Keratinocyte (primary cell): ENCODE results near the gene CLHC1. TPM values are rescaled to one million over a fixed set of nuclear protein-coding genes. Genes with fewer than 3 reads are reported as not detected.

Source experiments
- DNase-seq: peaks from one replicate; pipeline ENCODE4 v3.0.0-alpha.2; 2011; ENCODE audit warnings: low read depth, missing footprints, low spot score
- FAIRE-seq: peaks from 2 replicates; lab custom pipeline; 2011; peaks lifted over from hg19 to GRCh38; lab: Jason Lieb, UNC
- H2AFZ ChIP-seq: 2 replicates; pipeline ENCODE4 v1.6.0; 2012; ENCODE audit warnings: low read length, control low read depth, inconsistent platforms; ENCODE audit not compliant: control insufficient read depth
- H3K27ac ChIP-seq: 2 replicates; pipeline ENCODE4 v1.5.1; 2011; ENCODE audit warnings: low read length; ENCODE audit not compliant: control insufficient read depth, insufficient read depth
- H3K27me3 ChIP-seq: 3 replicates; pipeline ENCODE4 v1.6.0; 2011; ENCODE audit warnings: low read length; ENCODE audit not compliant: control insufficient read depth, insufficient read depth; ENCODE audit errors: extremely low read depth
- H3K36me3 ChIP-seq, 2 experiments: 2 replicates in 1 of 2; 3 replicates in 1 of 2; pipeline ENCODE4 v1.5.1; 2011; ENCODE audit warnings: low read length in 2 of 2, mild to moderate bottlenecking in 1 of 2; ENCODE audit not compliant: control insufficient read depth in 2 of 2, insufficient read depth in 2 of 2; ENCODE audit errors: extremely low read depth in 1 of 2
- H3K4me1 ChIP-seq: 3 replicates; pipeline ENCODE4 v1.5.1; 2011; ENCODE audit warnings: low read length; ENCODE audit not compliant: control insufficient read depth, insufficient read depth; ENCODE audit errors: extremely low read depth
- H3K4me2 ChIP-seq: 3 replicates; pipeline ENCODE4 v1.6.0; 2011; ENCODE audit warnings: low read depth, low read length; ENCODE audit not compliant: control insufficient read depth, insufficient read depth; ENCODE audit errors: extremely low read depth
- H3K4me3 ChIP-seq, 3 experiments: fragments of 200-600 bp in 1 of 3; sonication (generic) in 1 of 3; 2 replicates in 2 of 3; 3 replicates in 1 of 3; pipeline ENCODE4 v1.5.1; 2011 to 2016; ENCODE audit warnings: low read length in 3 of 3, mild to moderate bottlenecking in 3 of 3, control low read depth in 2 of 3, inconsistent platforms in 1 of 3, low read depth in 1 of 3, mixed read lengths in 1 of 3, mixed run types in 1 of 3, moderate library complexity in 1 of 3; ENCODE audit not compliant: control insufficient read depth in 2 of 3, insufficient read depth in 2 of 3; ENCODE audit errors: extremely low read depth in 1 of 3
- H3K79me2 ChIP-seq: 2 replicates; pipeline ENCODE4 v1.6.0; 2012; ENCODE audit warnings: low read length; ENCODE audit not compliant: control insufficient read depth, insufficient read depth
- H3K9ac ChIP-seq: 3 replicates; pipeline ENCODE4 v1.6.0; 2011; ENCODE audit warnings: low read length; ENCODE audit not compliant: control insufficient read depth, insufficient read depth; ENCODE audit errors: extremely low read depth
- H3K9me1 ChIP-seq: 3 replicates; pipeline ENCODE4 v1.6.0; 2011; ENCODE audit warnings: low read length; ENCODE audit not compliant: control insufficient read depth, insufficient read depth; ENCODE audit errors: extremely low read depth
- H3K9me3 ChIP-seq: 2 replicates; pipeline ENCODE4 v1.5.1; 2012; ENCODE audit warnings: low read depth, low read length; ENCODE audit not compliant: control insufficient read depth
- H4K20me1 ChIP-seq: 3 replicates; pipeline ENCODE4 v1.6.0; 2011; ENCODE audit warnings: low read length; ENCODE audit not compliant: control insufficient read depth, insufficient read depth; ENCODE audit errors: extremely low read depth
- EZH2 ChIP-seq: IDR thresholded peaks from one replicate; pipeline ENCODE4 v1.6.1; 2012; ENCODE audit warnings: inconsistent platforms, mild to moderate bottlenecking, low read length, moderate library complexity
- dilution Hi-C: fragments of 300-500 bp; cut with MboI; formaldehyde crosslinking; loops from one replicate; pipeline ENCODE4 v1.7.0; 2020; ENCODE audit warnings: low sequenced_read_pairs; ENCODE audit not compliant: extremely low pct_ligation_motif_present
- polyA plus RNA-seq, 5 experiments: library from polyadenylated mRNA; depleted of rRNA in 3 of 5; stranded (reverse) in 3 of 5; stranded (forward) in 1 of 5; unstranded in 1 of 5; fragments of >200 nt; gene quantifications; 1 replicate in 1 of 5; 2 replicates in 3 of 5; 3 replicates in 1 of 5; pipeline versions ENCODE4 v1.2.1 to v1.2.3, GENCODE V29; 2011 to 2012; ENCODE audit warnings: missing spikeins in 2 of 5, low read depth in 1 of 5, low replicate concordance in 1 of 5
- TF ChIP-seq, protein P1 (sequence below), 3 experiments: IDR thresholded peaks in 1 of 3; conservative IDR thresholded peaks in 1 of 3; optimal IDR thresholded peaks in 1 of 3; 2 replicates in 2 of 3; 3 replicates in 1 of 3; pipeline versions ENCODE3 to v1.5.1; 2011; ENCODE audit warnings: low read length in 3 of 3, mild to moderate bottlenecking in 3 of 3, moderate library complexity in 2 of 3, control low read depth in 1 of 3, inconsistent platforms in 1 of 3; ENCODE audit not compliant: insufficient read depth in 2 of 3; ENCODE audit errors: extremely low read depth in 1 of 3

The CLHC1 gene
- polyA plus RNA-seq, 1 donor (not counting 4 experiments of a cell fraction or from before 2014, with no cell fraction given), result 15.2 TPM

DNA sequence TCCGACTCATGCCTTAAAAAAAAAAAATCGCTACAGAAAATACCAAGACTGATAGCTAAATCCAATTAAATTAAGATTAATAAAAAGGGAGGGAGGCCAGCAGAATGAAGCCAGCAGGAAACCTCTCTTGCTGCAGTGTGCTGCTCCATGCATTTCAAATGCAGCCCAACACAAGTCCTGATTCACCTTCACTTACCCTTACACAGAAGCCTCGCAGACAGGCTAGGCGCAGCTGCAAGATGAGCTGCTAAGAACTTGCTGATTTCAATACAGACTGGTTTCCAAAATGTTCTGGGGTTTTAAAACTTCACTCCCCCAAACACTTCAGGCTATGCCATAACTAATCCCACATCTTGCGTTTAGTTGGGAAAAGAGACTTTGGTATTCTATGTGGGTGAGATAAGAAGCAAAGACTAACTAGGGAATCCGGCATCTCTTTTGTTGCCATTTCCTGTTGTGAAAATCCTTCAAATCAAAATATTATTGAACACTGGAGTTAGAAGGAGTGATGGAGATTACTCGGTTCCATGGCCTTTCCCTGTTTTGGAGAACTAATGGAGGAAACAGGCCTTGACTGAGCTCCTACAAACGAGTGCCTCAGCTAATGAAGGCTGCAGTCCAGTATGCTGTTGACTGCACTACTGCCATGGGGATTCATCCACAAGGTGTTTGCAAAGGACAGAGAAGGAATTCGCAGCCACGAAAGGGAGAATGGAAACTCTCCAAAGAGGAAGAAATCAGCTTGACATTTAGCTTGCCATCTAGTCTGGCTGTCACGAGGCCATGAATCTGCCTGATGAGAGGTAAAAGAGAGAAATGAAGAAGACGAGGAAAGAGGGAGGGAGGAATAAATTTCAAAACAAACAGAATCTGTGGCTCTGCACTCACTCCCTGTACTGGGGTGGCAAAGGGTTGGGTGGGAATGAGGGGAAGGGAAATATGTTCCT, 67.3 kb downstream of the CLHC1 start:
- dilution Hi-C loops, result loop anchor here (25.0 kb wide), 1 partner anchor 128 kb away; no protein-coding TSS in a partner anchor
- FAIRE-seq, result no peak
- Histone ChIP-seq H2AFZ (no peak overlapping the region), H3K9ac (no peak overlapping the region), H3K27me3 (no peaks in the 10 kb centered on the region), H3K4me1 (peaks cover 9% of the 10 kb centered on the region), H4K20me1 (no peaks in the 10 kb centered on the region), H3K27ac (no peak overlapping the region), H3K36me3 (no peaks in the 10 kb centered on the region), H3K9me3 (no peaks in the 10 kb centered on the region), H3K79me2 (no peaks in the 10 kb centered on the region), H3K4me3 (no peak overlapping the region), H3K9me1 (no peaks in the 10 kb centered on the region), H3K4me2 (no peak overlapping the region)
- DNase-seq, result no peak
- TF ChIP-seq, protein P1, sequence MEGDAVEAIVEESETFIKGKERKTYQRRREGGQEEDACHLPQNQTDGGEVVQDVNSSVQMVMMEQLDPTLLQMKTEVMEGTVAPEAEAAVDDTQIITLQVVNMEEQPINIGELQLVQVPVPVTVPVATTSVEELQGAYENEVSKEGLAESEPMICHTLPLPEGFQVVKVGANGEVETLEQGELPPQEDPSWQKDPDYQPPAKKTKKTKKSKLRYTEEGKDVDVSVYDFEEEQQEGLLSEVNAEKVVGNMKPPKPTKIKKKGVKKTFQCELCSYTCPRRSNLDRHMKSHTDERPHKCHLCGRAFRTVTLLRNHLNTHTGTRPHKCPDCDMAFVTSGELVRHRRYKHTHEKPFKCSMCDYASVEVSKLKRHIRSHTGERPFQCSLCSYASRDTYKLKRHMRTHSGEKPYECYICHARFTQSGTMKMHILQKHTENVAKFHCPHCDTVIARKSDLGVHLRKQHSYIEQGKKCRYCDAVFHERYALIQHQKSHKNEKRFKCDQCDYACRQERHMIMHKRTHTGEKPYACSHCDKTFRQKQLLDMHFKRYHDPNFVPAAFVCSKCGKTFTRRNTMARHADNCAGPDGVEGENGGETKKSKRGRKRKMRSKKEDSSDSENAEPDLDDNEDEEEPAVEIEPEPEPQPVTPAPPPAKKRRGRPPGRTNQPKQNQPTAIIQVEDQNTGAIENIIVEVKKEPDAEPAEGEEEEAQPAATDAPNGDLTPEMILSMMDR (optimal IDR thresholded peaks at IDR 0.05 in 1 of 3, IDR thresholded peaks at IDR 0.05 in 1 of 3, conservative IDR thresholded peaks at IDR 0.05 in 1 of 3; ENCODE audit: extremely low read depth in 1 of 3, insufficient read depth in 2 of 3, low read length in 3 of 3), result no peak
- no peak for TF ChIP-seq EZH2

- no peak for TF ChIP-seq EZH2
- TF ChIP-seq, protein P1 (optimal IDR thresholded peaks at IDR 0.05 in 1 of 3, IDR thresholded peaks at IDR 0.05 in 1 of 3, conservative IDR thresholded peaks at IDR 0.05 in 1 of 3; ENCODE audit: extremely low read depth in 1 of 3, insufficient read depth in 2 of 3, low read length in 3 of 3), result no peak
- Histone ChIP-seq H3K27me3 (no peaks in the 10 kb centered on the region), H3K27ac (no peak overlapping the region), H3K9ac (no peak overlapping the region), H3K79me2 (no peaks in the 10 kb centered on the region), H3K36me3 (no peaks in the 10 kb centered on the region), H3K9me1 (no peaks in the 10 kb centered on the region), H2AFZ (no peak overlapping the region), H4K20me1 (no peaks in the 10 kb centered on the region), H3K4me1 (peaks cover 14% of the 10 kb centered on the region), H3K4me3 (no peak overlapping the region), H3K9me3 (no peaks in the 10 kb centered on the region), H3K4me2 (no peak overlapping the region)
- dilution Hi-C loops, result loop anchor here (25.0 kb wide), 1 partner anchor 127 kb away; no protein-coding TSS in a partner anchor
- DNase-seq (no peak), FAIRE-seq (no peak)
These were observed 68.1 kb downstream of the CLHC1 start for GRCh38 chr2:55163941-55164390.
